Upper lobe of left lung (tissue), 6 donors: Measurements from ENCODE around the gene MXI1. TPM values are rescaled to one million over a fixed set of nuclear protein-coding genes. Genes with fewer than 3 reads are reported as not detected.

ENCODE experiments used
- ATAC-seq, 2 donors: fragments of 200-7000 bp; cut with Tn5 transposase; one replicate each; pipeline ENCODE4 v1.9.1; 2022; ENCODE audit warnings: mild to moderate bottlenecking in 2 of 2, moderate library complexity in 2 of 2; ENCODE audit not compliant: low FRiP score in 2 of 2
- DNase-seq, 2 donors: peaks; one replicate each; pipeline ENCODE4 v3.0.0-alpha.2; 2019 to 2020
- H3K27ac ChIP-seq, 4 donors: fragments of 200-600 bp; sonication (generic); one replicate each; pipeline ENCODE4 v1.5.1; 2016 to 2019
- H3K27me3 ChIP-seq, 4 donors: fragments of 200-600 bp; sonication (generic); one replicate each; pipeline ENCODE4 v1.5.1; 2017 to 2019
- H3K36me3 ChIP-seq, 4 donors: fragments of 200-600 bp; sonication (generic); one replicate each; pipeline ENCODE4 v1.5.1; 2016 to 2019
- H3K4me1 ChIP-seq, 4 donors: fragments of 200-600 bp; sonication (generic); one replicate each; pipeline ENCODE4 v1.5.1; 2018 to 2019
- H3K4me3 ChIP-seq, 4 donors: fragments of 200-600 bp; sonication (generic); one replicate each; pipeline ENCODE4 v1.5.1; 2017 to 2019; ENCODE audit warnings: mild to moderate bottlenecking in 2 of 4, moderate library complexity in 1 of 4
- H3K9me3 ChIP-seq, 4 donors: fragments of 200-600 bp; sonication (generic); one replicate each; pipeline ENCODE4 v1.5.1; 2018 to 2019
- EP300 ChIP-seq, 4 donors: sonication (generic); formaldehyde crosslinking; IDR thresholded peaks; one replicate each; pipeline ENCODE4 v1.5.1; 2017; ENCODE audit warnings: antibody characterized with exemption in 4 of 4, control low read depth in 2 of 4
- POLR2A ChIP-seq, 4 donors: fragments of 450-650 bp; IDR thresholded peaks; one replicate each; pipeline ENCODE4 v1.5.1; 2016 to 2017; ENCODE audit warnings: antibody characterized with exemption in 4 of 4, mild to moderate bottlenecking in 2 of 4
- POLR2AphosphoS5 ChIP-seq, 2 donors: sonication (generic); formaldehyde crosslinking; IDR thresholded peaks; one replicate each; pipeline ENCODE4 v1.5.1; 2017; ENCODE audit warnings: antibody characterized with exemption in 2 of 2
- WGBS, 2 donors: methylation state at CpG; one replicate each; pipeline ENCODE4 v1.1.5; 2017 to 2018; 5-methylcytosine and 5-hydroxymethylcytosine counted together
- total RNA-seq, 6 donors: library from RNA; depleted of rRNA in 4 of 6; stranded (reverse); fragments of >200 nt in 4 of 6; gene quantifications; one replicate each; pipeline versions ENCODE4 v1.1.0 to v1.2.1, GENCODE V29; 2016 to 2021
- TF ChIP-seq, protein P1 (sequence below), 6 experiments: fragments of 450-650 bp in 4 of 6; fragments of 200-600 bp in 2 of 6; sonication (generic) in 2 of 6; IDR thresholded peaks; one replicate each; pipeline ENCODE4 v1.5.1; 2016 to 2019; ENCODE audit warnings: antibody characterized with exemption in 6 of 6
- donor health status: DM: no; HTN: no; CAD: no; lungs with moderate emphysema.
- donor health status: DM: no; HTN: yes; CAD: no; lungs with severe emphysema.

The MXI1 gene
- total RNA-seq, 6 donors from 2014 or later = 27.7 to 90.1 (median 45.2) TPM

GRCh38 chr10:110252151-110252550 lies 44.7 kb downstream of the MXI1 start:
- H3K4me1 ChIP-seq = no peaks in the 10 kb centered on the region
- no peak overlapping the region for H3K4me3 ChIP-seq
- no peak overlapping the region for H3K27ac ChIP-seq
- TF ChIP-seq, protein P1, sequence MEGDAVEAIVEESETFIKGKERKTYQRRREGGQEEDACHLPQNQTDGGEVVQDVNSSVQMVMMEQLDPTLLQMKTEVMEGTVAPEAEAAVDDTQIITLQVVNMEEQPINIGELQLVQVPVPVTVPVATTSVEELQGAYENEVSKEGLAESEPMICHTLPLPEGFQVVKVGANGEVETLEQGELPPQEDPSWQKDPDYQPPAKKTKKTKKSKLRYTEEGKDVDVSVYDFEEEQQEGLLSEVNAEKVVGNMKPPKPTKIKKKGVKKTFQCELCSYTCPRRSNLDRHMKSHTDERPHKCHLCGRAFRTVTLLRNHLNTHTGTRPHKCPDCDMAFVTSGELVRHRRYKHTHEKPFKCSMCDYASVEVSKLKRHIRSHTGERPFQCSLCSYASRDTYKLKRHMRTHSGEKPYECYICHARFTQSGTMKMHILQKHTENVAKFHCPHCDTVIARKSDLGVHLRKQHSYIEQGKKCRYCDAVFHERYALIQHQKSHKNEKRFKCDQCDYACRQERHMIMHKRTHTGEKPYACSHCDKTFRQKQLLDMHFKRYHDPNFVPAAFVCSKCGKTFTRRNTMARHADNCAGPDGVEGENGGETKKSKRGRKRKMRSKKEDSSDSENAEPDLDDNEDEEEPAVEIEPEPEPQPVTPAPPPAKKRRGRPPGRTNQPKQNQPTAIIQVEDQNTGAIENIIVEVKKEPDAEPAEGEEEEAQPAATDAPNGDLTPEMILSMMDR (IDR thresholded peaks at IDR 0.05) = no peak
- TF ChIP-seq EP300 (IDR thresholded peaks at IDR 0.05) (no peak), POLR2A (IDR thresholded peaks at IDR 0.05) (no peak), POLR2AphosphoS5 (IDR thresholded peaks at IDR 0.05) (no peak)
- WGBS, 2 donors = 88 to 89% methylated on average over 1 of the region's 1 CpG
- peaks cover 0 to 3% (median 0%) of the 10 kb centered on the region in 4 donors for H3K9me3 ChIP-seq
- H3K36me3 ChIP-seq = no peaks in the 10 kb centered on the region
- no peaks in the 10 kb centered on the region for H3K27me3 ChIP-seq
- no peak for ATAC-seq
- no peak for DNase-seq

DNA sequence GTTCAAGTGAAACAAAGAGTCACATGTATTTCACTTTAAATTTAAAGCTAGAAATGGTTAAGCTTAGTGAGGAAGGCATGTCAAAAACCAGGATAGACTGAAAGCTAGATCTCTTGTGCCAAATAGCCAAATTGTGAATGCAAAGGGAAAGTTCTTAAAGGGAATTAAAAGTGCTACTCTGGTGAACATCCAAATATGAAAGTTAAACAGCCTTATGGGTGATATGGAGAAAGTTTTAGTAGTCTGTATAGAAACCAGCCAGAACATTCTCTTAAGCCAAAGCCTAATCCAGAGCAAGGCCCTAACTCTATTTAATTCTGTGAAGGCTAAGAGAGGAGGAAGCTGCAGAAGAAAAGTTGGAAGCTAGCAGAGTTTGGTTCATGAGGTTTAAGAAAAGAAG lies 47.1 kb downstream of the MXI1 start:
- H3K9me3 ChIP-seq = peaks cover 0 to 3% (median 0%) of the 10 kb centered on the region in 4 donors
- no peaks in the 10 kb centered on the region for H3K27me3 ChIP-seq
- no peak overlapping the region for H3K27ac ChIP-seq
- ATAC-seq = no peak
- no peaks in the 10 kb centered on the region for H3K36me3 ChIP-seq
- H3K4me3 ChIP-seq = no peak overlapping the region
- DNase-seq = no peak
- H3K4me1 ChIP-seq = no peaks in the 10 kb centered on the region
- TF ChIP-seq, protein P1 (IDR thresholded peaks at IDR 0.05) = no peak
- no peak for TF ChIP-seq POLR2AphosphoS5 (IDR thresholded peaks at IDR 0.05)
- TF ChIP-seq POLR2A (IDR thresholded peaks at IDR 0.05) = no peak
- TF ChIP-seq EP300 (IDR thresholded peaks at IDR 0.05) = no peak

GRCh38 chr10:110258542-110258941 lies 51.1 kb downstream of the MXI1 start:
- DNase-seq (no peak), ATAC-seq (no peak)
- Histone ChIP-seq H3K27ac (no peak overlapping the region), H3K4me1 (peaks cover 0 to 5% (median 2%) of the 10 kb centered on the region in 4 donors), H3K36me3 (no peaks in the 10 kb centered on the region), H3K9me3 (peaks cover 0 to 3% (median 0%) of the 10 kb centered on the region in 4 donors), H3K27me3 (no peaks in the 10 kb centered on the region), H3K4me3 (no peak overlapping the region)
- no peak for TF ChIP-seq POLR2A (IDR thresholded peaks at IDR 0.05)
- 86 to 89% methylated on average over 1 of the region's 1 CpG for WGBS, 2 donors

DNA sequence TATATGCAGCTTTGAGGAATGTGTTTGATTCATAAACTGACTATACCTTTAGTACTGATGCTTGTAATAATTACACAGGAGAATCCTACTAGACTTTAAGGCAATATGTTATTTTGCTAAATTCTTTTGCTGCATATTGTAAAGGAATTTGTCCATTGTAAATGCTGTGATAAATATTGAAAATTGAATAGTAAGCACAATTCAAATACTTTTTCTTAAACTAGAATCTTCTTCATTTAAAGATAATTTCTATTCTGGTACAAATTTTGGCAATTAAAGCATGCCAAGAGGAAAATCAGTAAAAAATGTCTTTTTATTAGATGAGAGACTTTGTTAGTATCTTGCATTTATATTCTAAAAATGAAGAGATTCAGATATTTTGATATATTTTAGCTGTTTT lies 51.9 kb downstream of the MXI1 start:
- DNase-seq (no peak), ATAC-seq (no peak)
- no peak overlapping the region for H3K4me3 ChIP-seq
- peaks cover 0 to 3% (median 0%) of the 10 kb centered on the region in 4 donors for H3K9me3 ChIP-seq
- no peaks in the 10 kb centered on the region for H3K27me3 ChIP-seq
- peaks cover 0 to 5% (median 2%) of the 10 kb centered on the region in 4 donors for H3K4me1 ChIP-seq
- H3K36me3 ChIP-seq = no peaks in the 10 kb centered on the region
- H3K27ac ChIP-seq = no peak overlapping the region
- TF ChIP-seq POLR2A (IDR thresholded peaks at IDR 0.05) = no peak
- no peak for TF ChIP-seq POLR2AphosphoS5 (IDR thresholded peaks at IDR 0.05)
- TF ChIP-seq, protein P1 (IDR thresholded peaks at IDR 0.05) = no peak
- no peak for TF ChIP-seq EP300 (IDR thresholded peaks at IDR 0.05)

GRCh38 chr10:110260746-110261477 lies 53.5 kb downstream of the MXI1 start:
- DNase-seq (no peak), ATAC-seq (no peak)
- Histone ChIP-seq H3K4me3 (no peak overlapping the region), H3K27ac (no peak overlapping the region), H3K9me3 (peaks cover 0 to under 1% (median 0%) of the 10 kb centered on the region in 4 donors), H3K27me3 (no peaks in the 10 kb centered on the region), H3K36me3 (no peaks in the 10 kb centered on the region), H3K4me1 (peaks cover 0 to 5% (median 2%) of the 10 kb centered on the region in 4 donors)
- 38 to 43% methylated on average over 1 of the region's 1 CpG for WGBS, 2 donors
- no peak for TF ChIP-seq EP300 (IDR thresholded peaks at IDR 0.05)
- no peak for TF ChIP-seq POLR2A (IDR thresholded peaks at IDR 0.05)
- no peak for TF ChIP-seq POLR2AphosphoS5 (IDR thresholded peaks at IDR 0.05)
- TF ChIP-seq, protein P1 (IDR thresholded peaks at IDR 0.05) = no peak
